ENCODE data around the gene EID2. TPM values are rescaled to one million over a fixed set of nuclear protein-coding genes. Genes with fewer than 3 reads are reported as not detected.

EID2 gene
- total and polyA plus RNA-seq, 2 of the 13 experiments (the other 11 are each of a cell fraction or from before 2014, with no cell fraction given) = 3.7 to 14.1 TPM

- 0 out of 2 replicates have a peak, but pooled peaks have one; percentile 13 for TF ChIP-seq ZHX2 (IDR thresholded peaks at IDR 0.05; ENCODE audit: low read depth)
- peak; percentile 99 for TF ChIP-seq ZHX2 (CRISPR knock-in tag; IDR thresholded peaks at IDR 0.05; ENCODE audit: borderline replicate concordance)
- TF ChIP-seq YEATS4 (CRISPR knock-in tag; IDR thresholded peaks at IDR 0.05; ENCODE audit: borderline replicate concordance) = peak; percentile 80
- TF ChIP-seq ZBTB10 (CRISPR knock-in tag; IDR thresholded peaks at IDR 0.05; ENCODE audit: borderline replicate concordance) = peak; percentile 89
- peak; percentile 93 for TF ChIP-seq ZNF232 (CRISPR knock-in tag; IDR thresholded peaks at IDR 0.05; ENCODE audit: borderline replicate concordance)
- TF ChIP-seq CEBPG (CRISPR knock-in tag; IDR thresholded peaks at IDR 0.05) = 0 out of 2 replicates have a peak, but pooled peaks have one; percentile 22
- TF ChIP-seq SRSF9 (IDR thresholded peaks at IDR 0.05; ENCODE audit: borderline replicate concordance, insufficient read depth, low read depth, low read length, poor library complexity, severe bottlenecking) = no peak
- peak; percentile 92; the same call in 1 of the 2 replicates for TF ChIP-seq IRF9 (CRISPR knock-in tag; IDR thresholded peaks at IDR 0.05; ENCODE audit: borderline replicate concordance)
- TF ChIP-seq EEA1 (CRISPR knock-in tag; IDR thresholded peaks at IDR 0.05; ENCODE audit: borderline replicate concordance) = peak; percentile 95
- no peak for TF ChIP-seq THAP8 (CRISPR knock-in tag; IDR thresholded peaks at IDR 0.05; ENCODE audit: borderline replicate concordance)
- TF ChIP-seq RFXAP (CRISPR knock-in tag; IDR thresholded peaks at IDR 0.05; ENCODE audit: borderline replicate concordance) = peak; percentile 93
- TF ChIP-seq MAFK (conservative IDR thresholded peaks at IDR 0.05 in 1 of 2, IDR thresholded peaks at IDR 0.05 in 1 of 2; ENCODE audit: low read length in 2 of 2) = no peak
- peak; percentile 70; the same call in 1 of the 2 replicates for TF ChIP-seq ZBTB26 (CRISPR knock-in tag; IDR thresholded peaks at IDR 0.05; ENCODE audit: borderline replicate concordance)
- TF ChIP-seq STAT5B (CRISPR knock-in tag; IDR thresholded peaks at IDR 0.05) = peak; percentile 92; the same call in 1 of the 2 replicates
- peak; percentile 95 for TF ChIP-seq REXO4 (CRISPR knock-in tag; IDR thresholded peaks at IDR 0.05; ENCODE audit: borderline replicate concordance)
- no peak for TF ChIP-seq NBN (conservative IDR thresholded peaks at IDR 0.05)
Measured at GRCh38 chr19:39502640-39503417, 37.1 kb downstream of the EID2 start (continued).

All from HepG2 (cell line).